ENCODE results near the gene ANKRD6.

DNA sequence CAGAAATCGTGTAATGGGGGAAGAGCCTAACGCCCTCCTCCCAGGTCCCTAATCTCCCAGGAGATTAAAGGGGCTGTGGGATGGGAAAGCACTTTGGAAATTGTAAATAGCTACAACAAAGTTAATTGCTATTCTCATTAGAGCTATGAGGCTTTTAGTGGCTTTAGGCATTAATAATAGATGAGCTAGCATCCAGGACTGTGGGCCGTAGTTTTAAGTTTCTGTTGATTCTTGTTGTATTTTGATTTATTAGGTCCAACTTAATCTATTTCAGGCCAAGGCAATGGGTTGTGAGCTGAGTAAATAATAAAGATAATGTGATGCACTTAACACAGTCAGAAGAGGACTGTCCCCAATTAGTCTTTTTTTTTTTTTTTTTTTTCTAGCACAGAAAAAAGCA lies 67.7 kb downstream of the ANKRD6 start:
- TF ChIP-seq, protein P1, sequence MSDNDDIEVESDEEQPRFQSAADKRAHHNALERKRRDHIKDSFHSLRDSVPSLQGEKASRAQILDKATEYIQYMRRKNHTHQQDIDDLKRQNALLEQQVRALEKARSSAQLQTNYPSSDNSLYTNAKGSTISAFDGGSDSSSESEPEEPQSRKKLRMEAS (IDR thresholded peaks at IDR 0.05; ENCODE audit: insufficient read depth, insufficient read length) = no peak
- TF ChIP-seq, protein P2, sequence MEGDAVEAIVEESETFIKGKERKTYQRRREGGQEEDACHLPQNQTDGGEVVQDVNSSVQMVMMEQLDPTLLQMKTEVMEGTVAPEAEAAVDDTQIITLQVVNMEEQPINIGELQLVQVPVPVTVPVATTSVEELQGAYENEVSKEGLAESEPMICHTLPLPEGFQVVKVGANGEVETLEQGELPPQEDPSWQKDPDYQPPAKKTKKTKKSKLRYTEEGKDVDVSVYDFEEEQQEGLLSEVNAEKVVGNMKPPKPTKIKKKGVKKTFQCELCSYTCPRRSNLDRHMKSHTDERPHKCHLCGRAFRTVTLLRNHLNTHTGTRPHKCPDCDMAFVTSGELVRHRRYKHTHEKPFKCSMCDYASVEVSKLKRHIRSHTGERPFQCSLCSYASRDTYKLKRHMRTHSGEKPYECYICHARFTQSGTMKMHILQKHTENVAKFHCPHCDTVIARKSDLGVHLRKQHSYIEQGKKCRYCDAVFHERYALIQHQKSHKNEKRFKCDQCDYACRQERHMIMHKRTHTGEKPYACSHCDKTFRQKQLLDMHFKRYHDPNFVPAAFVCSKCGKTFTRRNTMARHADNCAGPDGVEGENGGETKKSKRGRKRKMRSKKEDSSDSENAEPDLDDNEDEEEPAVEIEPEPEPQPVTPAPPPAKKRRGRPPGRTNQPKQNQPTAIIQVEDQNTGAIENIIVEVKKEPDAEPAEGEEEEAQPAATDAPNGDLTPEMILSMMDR (IDR thresholded peaks at IDR 0.05; ENCODE audit: extremely low read depth in 1 of 2, insufficient read depth in 1 of 2, low read depth in 1 of 2, low read length in 2 of 2) = no peak
- no peak for TF ChIP-seq POLR2AphosphoS5 (IDR thresholded peaks at IDR 0.05; ENCODE audit: insufficient read depth, low read depth, low read length)
- TF ChIP-seq MYC (IDR thresholded peaks at IDR 0.05; ENCODE audit: low read depth, low read length) = no peak
- no peak for TF ChIP-seq POLR2A (IDR thresholded peaks at IDR 0.05; ENCODE audit: low read depth, low read length)
- no peak for TF ChIP-seq EZH2 (IDR thresholded peaks at IDR 0.05; ENCODE audit: borderline replicate concordance, low read depth, low read length, severe bottlenecking)
- no peak for TF ChIP-seq GATA2 (IDR thresholded peaks at IDR 0.05; ENCODE audit: insufficient read depth, insufficient read length, low read depth, low read length)
- no peak for TF ChIP-seq FOS (IDR thresholded peaks at IDR 0.05; ENCODE audit: borderline replicate concordance, insufficient read depth, low read length)
- no peak for TF ChIP-seq JUN (IDR thresholded peaks at IDR 0.05; ENCODE audit: borderline replicate concordance, insufficient read depth, insufficient read length, low read depth)
